ENCODE data around the gene PRKCZ. TPM values are rescaled to one million over a fixed set of nuclear protein-coding genes. Genes with fewer than 3 reads are reported as not detected.

Gene PRKCZ
- total RNA-seq, 1 donor from 2014 or later: 17.9 TPM

- no peak for DNase-seq (ENCODE audit: extremely low spot score in 2 of 2)
- no peak overlapping the region for H3K27ac ChIP-seq
- H3K9me3 ChIP-seq: no peaks in the 10 kb centered on the region
- no peak for TF ChIP-seq POLR2AphosphoS5 (IDR thresholded peaks at IDR 0.05; ENCODE audit: insufficient read depth in 1 of 2, low read depth in 1 of 2)
- H3K36me3 ChIP-seq: no peaks in the 10 kb centered on the region
- no peak overlapping the region for H3K4me3 ChIP-seq
- H3K4me1 ChIP-seq: no peaks in the 10 kb centered on the region
- H3K27me3 ChIP-seq: no peaks in the 10 kb centered on the region
- intact Hi-C loops (cut with DNase I): no loop called here
These were observed 106.7 kb downstream of the PRKCZ start for GRCh38 chr1:2156866-2157265.

DNA sequence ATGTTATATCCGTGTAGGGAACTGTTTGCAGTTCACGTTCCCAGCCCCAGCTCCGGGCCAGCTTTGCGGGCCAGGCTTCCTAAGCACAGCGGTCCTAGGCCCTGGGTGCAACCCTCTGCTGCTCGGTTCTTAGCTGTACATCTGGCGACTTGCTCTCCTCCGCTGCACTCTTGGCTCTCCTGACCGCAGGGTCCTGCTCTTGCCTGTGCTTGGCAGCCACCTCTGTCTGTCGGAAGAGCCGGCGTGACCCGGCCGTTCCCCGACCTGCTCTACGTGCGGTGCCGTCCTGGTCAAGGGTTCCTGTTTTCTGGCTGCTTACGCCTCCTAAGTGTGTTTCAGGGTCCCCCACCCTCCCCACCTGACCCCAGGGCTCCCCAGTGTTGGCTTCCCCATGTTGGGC is 107.6 kb downstream of the PRKCZ start:
- no peaks in the 10 kb centered on the region for H3K36me3 ChIP-seq
- H3K9me3 ChIP-seq: no peaks in the 10 kb centered on the region
- H3K4me3 ChIP-seq: no peak overlapping the region
- no peak for TF ChIP-seq POLR2A (IDR thresholded peaks at IDR 0.05)
- TF ChIP-seq, protein P1, sequence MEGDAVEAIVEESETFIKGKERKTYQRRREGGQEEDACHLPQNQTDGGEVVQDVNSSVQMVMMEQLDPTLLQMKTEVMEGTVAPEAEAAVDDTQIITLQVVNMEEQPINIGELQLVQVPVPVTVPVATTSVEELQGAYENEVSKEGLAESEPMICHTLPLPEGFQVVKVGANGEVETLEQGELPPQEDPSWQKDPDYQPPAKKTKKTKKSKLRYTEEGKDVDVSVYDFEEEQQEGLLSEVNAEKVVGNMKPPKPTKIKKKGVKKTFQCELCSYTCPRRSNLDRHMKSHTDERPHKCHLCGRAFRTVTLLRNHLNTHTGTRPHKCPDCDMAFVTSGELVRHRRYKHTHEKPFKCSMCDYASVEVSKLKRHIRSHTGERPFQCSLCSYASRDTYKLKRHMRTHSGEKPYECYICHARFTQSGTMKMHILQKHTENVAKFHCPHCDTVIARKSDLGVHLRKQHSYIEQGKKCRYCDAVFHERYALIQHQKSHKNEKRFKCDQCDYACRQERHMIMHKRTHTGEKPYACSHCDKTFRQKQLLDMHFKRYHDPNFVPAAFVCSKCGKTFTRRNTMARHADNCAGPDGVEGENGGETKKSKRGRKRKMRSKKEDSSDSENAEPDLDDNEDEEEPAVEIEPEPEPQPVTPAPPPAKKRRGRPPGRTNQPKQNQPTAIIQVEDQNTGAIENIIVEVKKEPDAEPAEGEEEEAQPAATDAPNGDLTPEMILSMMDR (IDR thresholded peaks at IDR 0.05): no peak
- no peak for TF ChIP-seq POLR2AphosphoS5 (IDR thresholded peaks at IDR 0.05; ENCODE audit: insufficient read depth in 1 of 2, low read depth in 1 of 2)
- no peaks in the 10 kb centered on the region for H3K4me1 ChIP-seq
- H3K27me3 ChIP-seq: no peaks in the 10 kb centered on the region
- intact Hi-C loops (cut with DNase I): no loop called here
- H3K27ac ChIP-seq: no peak overlapping the region
- DNase-seq (ENCODE audit: extremely low spot score in 2 of 2): no peak

DNA sequence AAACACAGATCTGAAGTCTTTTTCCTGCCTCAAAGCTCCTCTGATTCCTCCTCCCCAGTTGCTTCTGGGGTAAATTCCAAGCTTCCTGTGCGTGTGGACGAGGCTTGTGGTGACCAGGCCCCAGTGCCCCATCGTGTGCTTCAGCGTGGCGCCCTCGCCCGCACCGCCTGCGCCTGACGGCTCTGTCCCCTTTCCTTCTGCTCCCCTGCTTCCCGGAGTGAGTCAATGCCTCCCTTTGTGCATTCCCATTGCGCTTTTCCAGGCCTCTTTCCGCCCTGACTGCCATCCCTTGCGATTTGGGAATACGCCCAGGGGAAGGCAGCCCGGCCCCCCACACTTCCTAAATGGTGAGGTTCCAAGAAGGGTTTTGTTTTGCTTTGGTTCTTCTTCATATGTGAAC is 108.1 kb downstream of the PRKCZ start:
- Histone ChIP-seq H3K4me1 (no peaks in the 10 kb centered on the region), H3K36me3 (no peaks in the 10 kb centered on the region), H3K27me3 (no peaks in the 10 kb centered on the region), H3K9me3 (no peaks in the 10 kb centered on the region), H3K4me3 (no peak overlapping the region), H3K27ac (no peak overlapping the region)
- TF ChIP-seq POLR2A (IDR thresholded peaks at IDR 0.05) (no peak), POLR2AphosphoS5 (IDR thresholded peaks at IDR 0.05; ENCODE audit: insufficient read depth in 1 of 2, low read depth in 1 of 2) (no peak)
- TF ChIP-seq, protein P1 (IDR thresholded peaks at IDR 0.05): no peak
- DNase-seq (ENCODE audit: extremely low spot score in 2 of 2): no peak
- intact Hi-C loops (cut with DNase I): no loop called here

GRCh38 chr1:2159124-2159523 is 108.9 kb downstream of the PRKCZ start:
- H3K27me3 ChIP-seq: no peaks in the 10 kb centered on the region
- H3K27ac ChIP-seq: no peak overlapping the region
- H3K36me3 ChIP-seq: no peaks in the 10 kb centered on the region
- no peak for TF ChIP-seq POLR2AphosphoS5 (IDR thresholded peaks at IDR 0.05; ENCODE audit: insufficient read depth in 1 of 2, low read depth in 1 of 2)
- TF ChIP-seq, protein P1 (IDR thresholded peaks at IDR 0.05): no peak
- TF ChIP-seq POLR2A (IDR thresholded peaks at IDR 0.05): no peak
- H3K4me1 ChIP-seq: no peaks in the 10 kb centered on the region
- no peaks in the 10 kb centered on the region for H3K9me3 ChIP-seq
- DNase-seq (ENCODE audit: extremely low spot score in 2 of 2): no peak
- no peak overlapping the region for H3K4me3 ChIP-seq
- intact Hi-C loops (cut with DNase I): no loop called here

GRCh38 chr1:2160451-2161300 is 110.5 kb downstream of the PRKCZ start:
- H3K4me1 ChIP-seq: no peaks in the 10 kb centered on the region
- no peaks in the 10 kb centered on the region for H3K27me3 ChIP-seq
- H3K9me3 ChIP-seq: no peaks in the 10 kb centered on the region
- no peak for DNase-seq (ENCODE audit: extremely low spot score in 2 of 2)
- intact Hi-C loops (cut with DNase I): no loop called here
- no peaks in the 10 kb centered on the region for H3K36me3 ChIP-seq
- TF ChIP-seq POLR2AphosphoS5 (IDR thresholded peaks at IDR 0.05; ENCODE audit: insufficient read depth in 1 of 2, low read depth in 1 of 2) (no peak), POLR2A (IDR thresholded peaks at IDR 0.05) (no peak)
- no peak overlapping the region for H3K4me3 ChIP-seq
- no peak overlapping the region for H3K27ac ChIP-seq

- Histone ChIP-seq H3K36me3 (no peaks in the 10 kb centered on the region), H3K27ac (no peak overlapping the region), H3K4me3 (no peak overlapping the region), H3K4me1 (no peaks in the 10 kb centered on the region), H3K9me3 (no peaks in the 10 kb centered on the region), H3K27me3 (no peaks in the 10 kb centered on the region)
- intact Hi-C loops (cut with DNase I): no loop called here
- DNase-seq (ENCODE audit: extremely low spot score in 2 of 2): no peak
- no peak for TF ChIP-seq POLR2A (IDR thresholded peaks at IDR 0.05)
- TF ChIP-seq, protein P1 (IDR thresholded peaks at IDR 0.05): no peak
- no peak for TF ChIP-seq POLR2AphosphoS5 (IDR thresholded peaks at IDR 0.05; ENCODE audit: insufficient read depth in 1 of 2, low read depth in 1 of 2)
These were observed 113.0 kb downstream of the PRKCZ start for GRCh38 chr1:2163205-2163604.

Data from vagina (tissue), 2 donors.